DND-41 (cell line): ENCODE results near the gene MX1.

Experiments
- ATAC-seq: fragments of 200-7000 bp; cut with Tn5 transposase; 3 replicates; pipeline ENCODE4 v1.9.1; 2021; ENCODE audit warnings: low read depth; ENCODE audit not compliant: insufficient read depth
- DNase-seq: peaks from one replicate; pipeline ENCODE4 v3.0.0-alpha.2; 2020
- H2AFZ ChIP-seq: 2 replicates; pipeline ENCODE4 v1.6.0; 2012; ENCODE audit warnings: low read depth, low read length
- H3K27ac ChIP-seq: 2 replicates; pipeline ENCODE4 v1.5.1; 2012; ENCODE audit warnings: low read length, inconsistent platforms
- H3K27me3 ChIP-seq: fragments of 200-600 bp; sonication (generic); 2 replicates; pipeline ENCODE4 v1.6.0; 2012; ENCODE audit warnings: low read length, mild to moderate bottlenecking, inconsistent platforms; ENCODE audit not compliant: insufficient read depth, poor library complexity
- H3K36me3 ChIP-seq: 2 replicates; pipeline ENCODE4 v1.5.1; 2012; ENCODE audit warnings: low read length, inconsistent platforms; ENCODE audit not compliant: insufficient read depth
- H3K4me1 ChIP-seq: 2 replicates; pipeline ENCODE4 v1.5.1; 2012; ENCODE audit warnings: mild to moderate bottlenecking, low read length; ENCODE audit not compliant: insufficient read depth
- H3K4me2 ChIP-seq: 2 replicates; pipeline ENCODE4 v1.6.0; 2012; ENCODE audit warnings: mild to moderate bottlenecking, moderate library complexity, low read length, inconsistent platforms; ENCODE audit not compliant: insufficient read depth
- H3K4me3 ChIP-seq, 2 experiments: fragments of 200-600 bp in 1 of 2; shearing (Covaris generic) in 1 of 2; 2 replicates each; pipeline ENCODE4 v1.5.1; 2012 to 2016; ENCODE audit warnings: inconsistent platforms in 2 of 2, low read length in 2 of 2, mild to moderate bottlenecking in 2 of 2, low read depth in 1 of 2, moderate library complexity in 1 of 2
- H3K79me2 ChIP-seq: 2 replicates; pipeline ENCODE4 v1.6.0; 2012; ENCODE audit warnings: low read length, inconsistent platforms; ENCODE audit not compliant: insufficient read depth
- H3K9ac ChIP-seq: 2 replicates; pipeline ENCODE4 v1.6.0; 2012; ENCODE audit warnings: low read depth, mild to moderate bottlenecking, inconsistent platforms, low read length, moderate library complexity
- H3K9me3 ChIP-seq: 2 replicates; pipeline ENCODE4 v1.5.1; 2012; ENCODE audit warnings: low read length, moderate library complexity, mild to moderate bottlenecking, inconsistent platforms; ENCODE audit not compliant: insufficient read depth, severe bottlenecking
- H4K20me1 ChIP-seq: 2 replicates; pipeline ENCODE4 v1.6.0; 2012; ENCODE audit warnings: low read length; ENCODE audit not compliant: insufficient read depth
- CTCF ChIP-seq: IDR thresholded peaks from 2 replicates; pipeline ENCODE4 v1.5.1; 2012; ENCODE audit warnings: borderline replicate concordance, low read length, moderate library complexity, mild to moderate bottlenecking; ENCODE audit not compliant: poor library complexity, severe bottlenecking; ENCODE audit errors: extremely low read depth
- EZH2 ChIP-seq: IDR thresholded peaks from 3 replicates; pipeline ENCODE4 v1.6.1; 2012; ENCODE audit warnings: borderline replicate concordance, low read depth, mild to moderate bottlenecking, moderate library complexity, low read length, inconsistent platforms; ENCODE audit not compliant: severe bottlenecking

MX1 gene

GRCh38 chr21:41438425-41439113 is 12.5 kb downstream of the MX1 start:
- ATAC-seq (no peak), DNase-seq (no peak)
- Histone ChIP-seq H4K20me1 (no peaks in the 10 kb centered on the region), H3K9me3 (peaks cover 15% of the 10 kb centered on the region), H3K79me2 (no peaks in the 10 kb centered on the region), H3K36me3 (peaks cover 3% of the 10 kb centered on the region; the same call in 1 of the 2 replicates), H3K4me1 (no peaks in the 10 kb centered on the region), H2AFZ (no peak overlapping the region), H3K27ac (no peak overlapping the region), H3K27me3 (no peaks in the 10 kb centered on the region), H3K9ac (no peak overlapping the region), H3K4me2 (no peak overlapping the region), H3K4me3 (no peak overlapping the region)
- TF ChIP-seq EZH2: no peak
- no peak for TF ChIP-seq CTCF

- no peak for DNase-seq
- no peak for ATAC-seq
- H3K4me2 ChIP-seq: no peak overlapping the region
- TF ChIP-seq CTCF (no peak), EZH2 (no peak)
- H3K79me2 ChIP-seq: no peaks in the 10 kb centered on the region
- no peaks in the 10 kb centered on the region for H3K27me3 ChIP-seq
- H3K4me3 ChIP-seq: no peak overlapping the region
- H3K9me3 ChIP-seq: peaks cover 15% of the 10 kb centered on the region
- no peaks in the 10 kb centered on the region for H3K4me1 ChIP-seq
- H4K20me1 ChIP-seq: no peaks in the 10 kb centered on the region
- no peak overlapping the region for H3K27ac ChIP-seq
- H2AFZ ChIP-seq: no peak overlapping the region
- H3K36me3 ChIP-seq: peaks cover 3% of the 10 kb centered on the region; the same call in 1 of the 2 replicates
- H3K9ac ChIP-seq: no peak overlapping the region
Measured at GRCh38 chr21:41439248-41439647, 13.2 kb downstream of the MX1 start.

GRCh38 chr21:41441546-41441945 is 15.5 kb downstream of the MX1 start:
- no peak for ATAC-seq
- Histone ChIP-seq H3K27me3 (no peaks in the 10 kb centered on the region), H3K4me3 (no peak overlapping the region), H2AFZ (no peak overlapping the region), H3K9ac (no peak overlapping the region), H3K27ac (no peak overlapping the region), H3K4me2 (no peak overlapping the region), H4K20me1 (no peaks in the 10 kb centered on the region), H3K36me3 (peaks cover 3% of the 10 kb centered on the region; the same call in 1 of the 2 replicates), H3K79me2 (no peaks in the 10 kb centered on the region), H3K4me1 (no peaks in the 10 kb centered on the region), H3K9me3 (no peaks in the 10 kb centered on the region)
- TF ChIP-seq EZH2: no peak
- TF ChIP-seq CTCF: no peak
- no peak for DNase-seq
